OCI-LY3 (cell line): Measurements from ENCODE around the gene TCEAL3.
A peak's percentile ranks its signal among the peaks of the same experiment; 100 is the strongest.

ENCODE experiments used
- H2AFZ ChIP-seq: fragments of 200-600, 300-600 bp; shearing (Covaris generic); 2 replicates; pipeline ENCODE4 v1.6.0; 2014; ENCODE audit warnings: antibody characterized with exemption, low read depth, low read length
- H3K27ac ChIP-seq: fragments of 200-600, 300-600 bp; sonication (generic); 2 replicates; pipeline ENCODE4 v1.5.1; 2014; ENCODE audit warnings: mild to moderate bottlenecking, low read length, moderate library complexity, mixed read lengths
- H3K27me3 ChIP-seq: fragments of 200-600, 300-600 bp; sonication (generic); 2 replicates; pipeline ENCODE4 v1.6.1; 2014; ENCODE audit warnings: low read depth, low read length, mixed read lengths
- H3K36me3 ChIP-seq: fragments of 200-600, 300-600 bp; sonication (generic); replicated peaks from 2 replicates; pipeline ENCODE3; 2014; ENCODE audit warnings: low read depth, low read length, mixed read lengths
- H3K4me1 ChIP-seq: fragments of 300-600, 200-600 bp; sonication (generic); 2 replicates; pipeline ENCODE4 v1.6.1; 2014; ENCODE audit warnings: low read length, mixed read lengths
- H3K4me2 ChIP-seq: fragments of 200-600, 300-600 bp; sonication (generic); 2 replicates; pipeline ENCODE4 v1.6.1; 2014; ENCODE audit warnings: low read length, mixed read lengths
- H3K4me3 ChIP-seq: fragments of 300-600, 200-600 bp; sonication (generic); 2 replicates; pipeline ENCODE4 v1.5.1; 2014; ENCODE audit warnings: antibody characterized with exemption, mild to moderate bottlenecking, low read length, moderate library complexity
- H3K79me2 ChIP-seq: fragments of 300-600, 200-600 bp; shearing (Covaris generic); 2 replicates; pipeline ENCODE4 v1.6.1; 2014; ENCODE audit warnings: mild to moderate bottlenecking, low read length, mixed read lengths
- H3K9ac ChIP-seq: fragments of 300-600, 200-600 bp; shearing (Covaris generic); 2 replicates; pipeline ENCODE4 v1.6.0; 2014; ENCODE audit warnings: mild to moderate bottlenecking, low read length, moderate library complexity
- H3K9me3 ChIP-seq: fragments of 200-600, 300-600 bp; shearing (Covaris generic); 2 replicates; pipeline ENCODE4 v1.6.1; 2014; ENCODE audit warnings: low read length, mixed read lengths; ENCODE audit not compliant: insufficient read depth
- H4K20me1 ChIP-seq: fragments of 200-600, 300-600 bp; sonication (generic); 2 replicates; pipeline ENCODE4 v1.6.1; 2016; ENCODE audit warnings: low read length, mixed read lengths; ENCODE audit not compliant: insufficient read depth
- CTCF ChIP-seq: fragments of 200-600, 300-600 bp; sonication (generic); IDR thresholded peaks from 2 replicates; pipeline ENCODE4 v1.5.1; 2014; ENCODE audit warnings: antibody characterized with exemption, low read length, low read depth
- EZH2phosphoT487 ChIP-seq: fragments of 200-600 bp; shearing (Covaris generic); IDR thresholded peaks from 2 replicates; pipeline ENCODE4 v1.6.1; 2018; ENCODE audit warnings: antibody characterized with exemption, mixed run types, low read depth

Gene TCEAL3

GRCh38 chrX:103628386-103629317, 20.9 kb downstream of the TCEAL3 start, which contains the start of gene TCEAL1:
Gene TCEAL1, plus strand, starts transcription at chrX:103628975. Its CDS starts 942 bp downstream, at chrX:103629917.
- Histone ChIP-seq H3K4me1 (peaks cover 3% of the 10 kb centered on the region; the same call in 1 of the 2 replicates), H4K20me1 (no peaks in the 10 kb centered on the region), H3K36me3 (no peaks in the 10 kb centered on the region), H3K9me3 (no peaks in the 10 kb centered on the region), H3K9ac (peak within 1 kb of the TSS; percentile 87), H3K79me2 (no peaks in the 10 kb centered on the region), H3K27ac (peak within 1 kb of the TSS; percentile 27), H3K27me3 (no peaks in the 10 kb centered on the region), H2AFZ (peak within 1 kb of the TSS; percentile 96), H3K4me3 (peak within 1 kb of the TSS; percentile 98), H3K4me2 (peak within 1 kb of the TSS; percentile 90)
- no peak for TF ChIP-seq CTCF
- TF ChIP-seq EZH2phosphoT487: no peak

GRCh38 chrX:103629318-103630170, 21.8 kb downstream of the TCEAL3 start:
- H3K27me3 ChIP-seq: no peaks in the 10 kb centered on the region
- no peaks in the 10 kb centered on the region for H3K36me3 ChIP-seq
- peak overlapping the region; percentile 96 for H2AFZ ChIP-seq
- H3K4me1 ChIP-seq: peaks cover 3% of the 10 kb centered on the region; the same call in 1 of the 2 replicates
- H4K20me1 ChIP-seq: no peaks in the 10 kb centered on the region
- H3K79me2 ChIP-seq: no peaks in the 10 kb centered on the region
- H3K4me2 ChIP-seq: peak overlapping the region; percentile 90
- peak overlapping the region; percentile 87 for H3K9ac ChIP-seq
- H3K27ac ChIP-seq: peak overlapping the region; percentile 27; the same call in 1 of the 2 replicates
- TF ChIP-seq CTCF: peak; percentile 22; the same call in 1 of the 2 replicates
- TF ChIP-seq EZH2phosphoT487: no peak
- H3K9me3 ChIP-seq: no peaks in the 10 kb centered on the region
- H3K4me3 ChIP-seq: peak overlapping the region; percentile 98

- Histone ChIP-seq H3K27ac (no peak overlapping the region), H3K4me2 (peak overlapping the region; percentile 90)
Measured at GRCh38 chrX:103630171-103630511, 22.4 kb downstream of the TCEAL3 start.

More at GRCh38 chrX:103630171-103630511, 22.4 kb downstream of the TCEAL3 start:
- no peak overlapping the region for H3K9ac ChIP-seq
- no peaks in the 10 kb centered on the region for H3K36me3 ChIP-seq
- H3K4me3 ChIP-seq: peak overlapping the region; percentile 98; the same call in 1 of the 2 replicates
- peaks cover 3% of the 10 kb centered on the region; the same call in 1 of the 2 replicates for H3K4me1 ChIP-seq
- no peaks in the 10 kb centered on the region for H4K20me1 ChIP-seq
- no peaks in the 10 kb centered on the region for H3K27me3 ChIP-seq
- H2AFZ ChIP-seq: peak overlapping the region; percentile 96; the same call in 1 of the 2 replicates
- TF ChIP-seq EZH2phosphoT487 (no peak), CTCF (no peak)
- H3K79me2 ChIP-seq: no peaks in the 10 kb centered on the region
- no peaks in the 10 kb centered on the region for H3K9me3 ChIP-seq
